ENCODE measurements around the gene LLGL1. TPM values are rescaled to one million over a fixed set of nuclear protein-coding genes. Genes with fewer than 3 reads are reported as not detected.

LLGL1 gene
- total and polyA plus RNA-seq, 10 of the 15 experiments (the other 5 are each of a cell fraction or from before 2014, with no cell fraction given) = 0.02 to 9.2 (median 2.5) TPM

- BruUV-seq (replicated peaks) = no TSS peak
- H3K79me2 ChIP-seq (ENCODE audit: control insufficient read depth, insufficient read depth, low read length) = peaks cover 14% of the 10 kb centered on the region
- 59% methylated on average over 21 of the region's 22 CpGs for WGBS (ENCODE audit: insufficient coverage, insufficient replicate concordance, low lambda C conversion rate, missing lambda C conversion rate)
- no peak for TF ChIP-seq PRDM15 (CRISPR knock-in tag; IDR thresholded peaks at IDR 0.05)
- no peak for TF ChIP-seq PAX8 (IDR thresholded peaks at IDR 0.05)
- no peak for TF ChIP-seq ZNF622 (IDR thresholded peaks at IDR 0.05)
- TF ChIP-seq TCF12 (IDR thresholded peaks at IDR 0.05; ENCODE audit: low read depth, low read length) = no peak
- TF ChIP-seq ZNF687 (IDR thresholded peaks at IDR 0.05) = no peak
- no peak for TF ChIP-seq RFX5 (IDR thresholded peaks at IDR 0.05; ENCODE audit: low read depth, low read length)
- TF ChIP-seq SUPT20H (IDR thresholded peaks at IDR 0.05; ENCODE audit: borderline replicate concordance, control insufficient read depth, low read depth, low read length) = no peak
- TF ChIP-seq ZZZ3 (IDR thresholded peaks at IDR 0.05; ENCODE audit: control insufficient read depth, insufficient read length, low read depth) = no peak
- no peak for TF ChIP-seq MTA2 (IDR thresholded peaks at IDR 0.05; ENCODE audit: low read depth)
- TF ChIP-seq ZNF24 (IDR thresholded peaks at IDR 0.05) = no peak
- TF ChIP-seq GATAD2B (conservative IDR thresholded peaks at IDR 0.05; ENCODE audit: low read depth) = no peak
- no peak for TF ChIP-seq ZNF217 (IDR thresholded peaks at IDR 0.05)
- no peak for TF ChIP-seq ATF3 (IDR thresholded peaks at IDR 0.05; ENCODE audit: borderline replicate concordance, extremely low read depth, low read depth, low read length)
- no peak for TF ChIP-seq RELA (IDR thresholded peaks at IDR 0.05; ENCODE audit: borderline replicate concordance, partially characterized antibody)
- TF ChIP-seq TAF1 (IDR thresholded peaks at IDR 0.05; ENCODE audit: borderline replicate concordance, low read depth, low read length) = no peak
- TF ChIP-seq MXI1 (IDR thresholded peaks at IDR 0.05; ENCODE audit: low read depth, low read length) = no peak
- no peak for TF ChIP-seq HDAC2 (IDR thresholded peaks at IDR 0.05)
These were observed 34.3 kb downstream of the LLGL1 start for GRCh38 chr17:18259621-18260331.

More at GRCh38 chr17:18259621-18260331, 34.3 kb downstream of the LLGL1 start:
- Histone ChIP-seq H2AFZ (ENCODE audit: control insufficient read depth, low read depth, low read length) (peak overlapping the region; percentile 96), H4K20me1 (ENCODE audit: control insufficient read depth, insufficient read depth) (no peaks in the 10 kb centered on the region), H3K27me3 (replicated peaks in 1 of 2; ENCODE audit: control insufficient read depth in 2 of 2, insufficient read depth in 2 of 2, low read length in 1 of 2) (no peaks in the 10 kb centered on the region), H3K9me3 (replicated peaks; ENCODE audit: control insufficient read depth, insufficient read depth, low read length) (no peaks in the 10 kb centered on the region), H3K9ac (ENCODE audit: control insufficient read depth, insufficient read depth, low read length) (peak overlapping the region; percentile 79; the same call in 1 of the 2 replicates), H3K4me3 (peak overlapping the region; percentile 91; the same call in 1 of the 2 replicates), H3K27ac (ENCODE audit: control insufficient read depth, insufficient read depth) (peak overlapping the region; percentile 82; the same call in 1 of the 2 replicates), H3K4me2 (ENCODE audit: control insufficient read depth, insufficient read depth) (peak overlapping the region; percentile 94), H3K4me1 (ENCODE audit: control insufficient read depth, insufficient read depth, low read length) (peaks cover 21% of the 10 kb centered on the region), H3K36me3 (ENCODE audit: control insufficient read depth in 2 of 2, insufficient read depth in 2 of 2, low read length in 1 of 2) (peaks cover 4 to 5% of the 10 kb centered on the region in 2 experiments; a peak in 3 of 4 replicates)
- SMC1A ChIA-PET (ENCODE audit: uncharacterized antibody, unreplicated experiment) = interaction anchor here (0.9 kb wide), 1 partner anchor 77 kb away, joined by 3 read pairs; no protein-coding TSS in a partner anchor
- DNase-seq (ENCODE audit: low read depth, low spot score) (no peak), FAIRE-seq (no peak), ATAC-seq (no peak)
- in situ Hi-C loops (cut with MboI) (no loop called here), intact Hi-C loops (cut with micrococcal nuclease; ENCODE audit: unreplicated experiment) (loop anchor here (2.0 kb wide), 2 partner anchors 33 to 55 kb away; partner anchors contain the start of genes SMCR8 and TOP3A)
- POLR2A ChIA-PET = interaction anchor here (0.9 to 1.7 kb wide), 2 partner anchors 35 to 55 kb away, joined by 4 to 5 read pairs; partner anchors contain the start of genes LLGL1, SMCR8 and TOP3A
- RAD21 ChIA-PET (ENCODE audit: unreplicated experiment) = no interaction called here
- CTCF ChIA-PET = no interaction called here

Data from GM12878 (cell line).